GM18508 (cell line): Measurements from ENCODE around the gene NUDT21.
"Not testable (repeated sequence)": the region's sequence is repeated elsewhere in the genome, so short reads cannot be mapped to it uniquely, and the experiment has no call there.

ENCODE experiments used
- ATAC-seq: cut with Tn5 transposase; IDR thresholded peaks from one replicate; pipeline ENCODE4 v1.9.1; 2021; ENCODE audit warnings: moderate number of reproducible peaks; ENCODE audit not compliant: insufficient read depth, unreplicated experiment

Gene NUDT21

DNA sequence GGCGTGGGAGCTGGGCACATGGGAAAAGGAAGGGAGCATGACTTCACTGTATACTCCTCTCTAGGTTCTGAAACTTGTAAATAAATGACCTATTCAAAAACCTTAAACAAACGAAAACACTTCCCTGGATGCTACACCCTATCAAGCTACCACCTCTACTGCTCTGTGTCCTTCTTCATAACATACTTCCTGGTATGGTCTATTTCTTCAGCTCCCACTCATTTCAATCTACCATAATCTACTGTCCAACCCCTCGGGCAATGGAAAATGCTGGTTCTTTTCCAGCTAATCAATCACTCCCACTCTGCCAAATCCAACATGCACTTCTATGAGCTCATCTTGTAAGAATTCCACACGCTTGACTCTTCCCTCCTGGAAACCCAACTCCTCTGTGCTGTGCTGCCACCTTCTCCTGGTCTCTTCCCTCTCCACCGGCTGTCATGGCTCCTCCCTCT is 68.2 kb downstream of the NUDT21 start:
- ATAC-seq = no peak

DNA sequence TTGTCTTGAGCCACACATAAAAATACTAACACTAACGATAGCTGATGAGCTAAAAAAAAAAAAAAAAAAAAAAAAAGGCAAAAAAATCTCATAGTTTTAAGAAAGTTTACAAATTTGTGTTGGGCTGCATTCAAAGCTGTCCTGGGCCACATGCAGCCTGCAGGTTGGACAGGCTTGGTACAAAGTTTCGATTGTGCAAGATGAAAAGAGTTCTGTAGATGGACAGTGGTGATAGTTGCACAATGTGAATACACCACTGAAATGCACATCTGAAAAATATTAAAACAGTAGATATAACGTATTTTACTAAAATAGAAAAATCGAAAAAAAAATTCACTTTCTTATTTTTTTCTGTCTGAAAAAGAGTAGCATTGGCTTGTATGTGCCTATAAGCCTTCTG is 68.7 kb downstream of the NUDT21 start:
- no peak for ATAC-seq

DNA sequence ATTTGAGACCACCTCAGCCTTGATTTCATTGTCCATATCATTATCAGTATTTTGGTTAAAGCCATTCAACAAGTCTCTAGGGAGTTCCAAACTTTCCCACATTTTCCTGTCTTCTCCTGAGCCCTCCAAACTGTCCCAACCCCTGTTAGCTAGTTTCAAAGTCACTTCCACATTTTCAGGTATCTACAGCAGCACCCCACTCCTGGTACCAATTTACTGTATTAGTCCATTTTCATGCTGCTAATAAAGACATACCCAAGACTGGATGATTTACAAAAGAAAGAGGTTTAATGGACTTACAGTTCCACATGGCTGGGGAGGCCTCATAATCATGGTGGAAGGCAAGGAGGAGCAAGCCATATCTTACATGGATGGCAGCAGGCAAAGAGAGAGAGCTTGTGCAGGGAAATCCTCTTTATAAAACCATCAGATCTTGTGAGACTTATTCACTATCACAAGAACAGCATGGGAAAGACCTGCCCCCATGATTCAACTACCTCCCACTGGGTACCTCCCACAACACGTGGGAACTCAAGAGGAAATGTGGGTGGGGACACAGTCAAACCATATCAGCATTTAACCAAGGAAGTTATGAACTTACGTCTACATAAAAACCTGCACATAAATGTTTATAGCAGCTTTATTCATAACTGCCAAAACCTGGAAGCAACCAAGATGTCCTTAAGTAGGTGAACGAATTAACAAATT is 70.2 kb downstream of the NUDT21 start:
- ATAC-seq = not testable (repeated sequence)
